Glutamatergic neuron (in vitro differentiated cells): ENCODE results near the gene TEKT5. TPM values are rescaled to one million over a fixed set of nuclear protein-coding genes. Genes with fewer than 3 reads are reported as not detected.

ENCODE experiments used
- DNase-seq: peaks from one replicate; pipeline ENCODE4 v3.0.0; 2022
- H3K27ac Mint-ChIP-seq: one replicate; pipeline ENCODE4 v1.8.0; 2020; ENCODE audit warnings: mild to moderate bottlenecking, mixed read lengths, inconsistent platforms; ENCODE audit not compliant: unreplicated experiment
- H3K27me3 Mint-ChIP-seq: one replicate; pipeline ENCODE4 v1.8.0; 2020; ENCODE audit warnings: mild to moderate bottlenecking, moderate library complexity, mixed read lengths, inconsistent platforms; ENCODE audit not compliant: unreplicated experiment
- H3K36me3 Mint-ChIP-seq: one replicate; pipeline ENCODE4 v1.8.0; 2020; ENCODE audit warnings: mild to moderate bottlenecking, mixed read lengths, inconsistent platforms; ENCODE audit not compliant: unreplicated experiment
- H3K4me1 Mint-ChIP-seq: one replicate; pipeline ENCODE4 v1.8.0; 2020; ENCODE audit warnings: mild to moderate bottlenecking, low read depth, mixed read lengths, inconsistent platforms; ENCODE audit not compliant: unreplicated experiment
- H3K4me3 Mint-ChIP-seq: one replicate; pipeline ENCODE4 v1.8.0; 2020; ENCODE audit warnings: mild to moderate bottlenecking, mixed read lengths, inconsistent platforms; ENCODE audit not compliant: unreplicated experiment
- H3K9me3 Mint-ChIP-seq: one replicate; pipeline ENCODE4 v1.8.0; 2020; ENCODE audit warnings: mild to moderate bottlenecking, moderate library complexity, mixed read lengths, inconsistent platforms; ENCODE audit not compliant: unreplicated experiment
- CTCF ChIP-seq: fragments of 200-600 bp; sonication (generic); IDR thresholded peaks from one replicate; pipeline ENCODE4 v1.5.0; 2021; ENCODE audit not compliant: partially characterized antibody, unreplicated experiment
- total RNA-seq: library from RNA; stranded (reverse); fragmentation: NEBNext Ultra II Directional; extraction: Animal tissue kit (Norgen Biotek cat#: 25700); gene quantifications from one replicate; pipeline ENCODE4 v1.2.1, GENCODE V29; 2021; ENCODE audit not compliant: unreplicated experiment

TEKT5 gene
- total RNA-seq, 1 donor from 2014 or later = not detected

- H3K9me3 Mint-ChIP-seq = peaks cover 3% of the 10 kb centered on the region
- peaks cover 13% of the 10 kb centered on the region for H3K4me1 Mint-ChIP-seq
- no peak overlapping the region for H3K4me3 Mint-ChIP-seq
- peaks cover 8% of the 10 kb centered on the region for H3K27me3 Mint-ChIP-seq
- H3K36me3 Mint-ChIP-seq = no peaks in the 10 kb centered on the region
- no peak overlapping the region for H3K27ac Mint-ChIP-seq
- no peak for TF ChIP-seq CTCF
- no peak for DNase-seq
These were observed 46.1 kb upstream of the TEKT5 start for GRCh38 chr16:10740845-10741208.

GRCh38 chr16:10740000-10740844, 45.5 kb upstream of the TEKT5 start:
- Mint-ChIP-seq H3K27ac (no peak overlapping the region), H3K4me1 (peaks cover 8% of the 10 kb centered on the region), H3K36me3 (no peaks in the 10 kb centered on the region), H3K9me3 (peaks cover 3% of the 10 kb centered on the region), H3K27me3 (peaks cover 8% of the 10 kb centered on the region), H3K4me3 (no peak overlapping the region)
- DNase-seq = peak; percentile 2
- TF ChIP-seq CTCF = no peak

GRCh38 chr16:10738231-10739077, 43.7 kb upstream of the TEKT5 start:
- H3K4me1 Mint-ChIP-seq = peaks cover 5% of the 10 kb centered on the region
- H3K9me3 Mint-ChIP-seq = peaks cover under 1% of the 10 kb centered on the region
- DNase-seq = peak; percentile 17
- no peak overlapping the region for H3K27ac Mint-ChIP-seq
- no peak overlapping the region for H3K4me3 Mint-ChIP-seq
- no peaks in the 10 kb centered on the region for H3K36me3 Mint-ChIP-seq
- H3K27me3 Mint-ChIP-seq = peaks cover 5% of the 10 kb centered on the region
- no peak for TF ChIP-seq CTCF

- H3K27ac Mint-ChIP-seq = no peak overlapping the region
- no peak overlapping the region for H3K4me3 Mint-ChIP-seq
- peaks cover 5% of the 10 kb centered on the region for H3K27me3 Mint-ChIP-seq
- no peaks in the 10 kb centered on the region for H3K36me3 Mint-ChIP-seq
- no peaks in the 10 kb centered on the region for H3K4me1 Mint-ChIP-seq
- TF ChIP-seq CTCF = peak; percentile 96
- peak; percentile 62 for DNase-seq
- H3K9me3 Mint-ChIP-seq = peaks cover 2% of the 10 kb centered on the region
These were observed 42.4 kb upstream of the TEKT5 start for GRCh38 chr16:10737068-10737625.
